Measurements from ENCODE around the gene LIN37. TPM values are rescaled to one million over a fixed set of nuclear protein-coding genes. Genes with fewer than 3 reads are reported as not detected.

Gene LIN37
- total and polyA plus RNA-seq, 2 of the 13 experiments (the other 11 are each of a cell fraction or from before 2014, with no cell fraction given): 6.3 to 8.7 TPM

DNA sequence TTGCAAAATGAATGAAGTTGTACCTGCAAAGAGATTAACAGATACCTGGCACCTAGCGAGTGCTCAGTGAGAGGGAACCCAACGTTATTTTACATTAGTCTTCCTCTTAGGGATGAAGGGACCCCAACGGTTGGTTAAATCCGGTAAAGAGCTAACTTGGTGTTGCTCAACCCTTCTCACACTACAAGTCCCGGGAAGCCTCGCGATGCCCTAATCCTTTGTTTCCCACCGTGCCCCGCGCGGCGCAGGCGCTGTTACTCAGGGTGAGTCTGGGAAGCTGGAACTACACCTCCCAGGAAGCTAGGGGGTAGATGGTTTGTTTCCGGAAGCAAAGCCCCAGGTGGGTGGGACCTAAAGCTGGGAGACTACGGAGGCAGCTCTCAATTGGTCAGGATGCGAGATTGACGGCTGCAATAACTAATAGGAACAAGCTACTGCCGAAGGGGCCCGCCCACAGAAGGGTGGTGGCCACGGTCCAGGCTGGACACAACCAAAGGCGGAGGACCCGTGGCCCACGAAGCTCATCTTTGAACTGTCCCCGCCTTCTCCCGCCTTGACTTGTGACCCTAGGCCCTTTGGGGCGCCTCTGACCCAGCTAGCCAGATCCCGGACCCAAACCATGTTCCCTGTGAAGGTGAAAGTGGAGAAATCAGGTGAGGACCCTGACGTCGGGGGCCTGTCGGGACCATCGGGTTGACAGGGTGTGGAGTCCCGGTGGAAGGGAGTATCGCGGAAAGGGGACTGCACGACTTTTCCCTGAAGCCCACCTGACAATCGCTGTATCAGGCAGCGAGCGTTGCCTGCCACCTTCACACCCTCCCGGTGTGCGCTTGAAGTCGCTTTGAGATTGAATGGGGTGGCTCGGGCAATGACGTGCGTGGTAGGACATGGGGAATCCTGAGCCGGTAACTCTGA is at the start of gene LIN37 (continued):
- TF ChIP-seq, protein P1, sequence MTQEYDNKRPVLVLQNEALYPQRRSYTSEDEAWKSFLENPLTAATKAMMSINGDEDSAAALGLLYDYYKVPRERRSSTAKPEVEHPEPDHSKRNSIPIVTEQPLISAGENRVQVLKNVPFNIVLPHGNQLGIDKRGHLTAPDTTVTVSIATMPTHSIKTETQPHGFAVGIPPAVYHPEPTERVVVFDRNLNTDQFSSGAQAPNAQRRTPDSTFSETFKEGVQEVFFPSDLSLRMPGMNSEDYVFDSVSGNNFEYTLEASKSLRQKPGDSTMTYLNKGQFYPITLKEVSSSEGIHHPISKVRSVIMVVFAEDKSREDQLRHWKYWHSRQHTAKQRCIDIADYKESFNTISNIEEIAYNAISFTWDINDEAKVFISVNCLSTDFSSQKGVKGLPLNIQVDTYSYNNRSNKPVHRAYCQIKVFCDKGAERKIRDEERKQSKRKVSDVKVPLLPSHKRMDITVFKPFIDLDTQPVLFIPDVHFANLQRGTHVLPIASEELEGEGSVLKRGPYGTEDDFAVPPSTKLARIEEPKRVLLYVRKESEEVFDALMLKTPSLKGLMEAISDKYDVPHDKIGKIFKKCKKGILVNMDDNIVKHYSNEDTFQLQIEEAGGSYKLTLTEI (CRISPR knock-in tag; conservative IDR thresholded peaks at IDR 0.05): no peak
- TF ChIP-seq KDM3A (CRISPR knock-in tag; IDR thresholded peaks at IDR 0.05; ENCODE audit: low read depth) (no peak), ZZZ3 (CRISPR knock-in tag; IDR thresholded peaks at IDR 0.05; ENCODE audit: borderline replicate concordance) (peak; percentile 73; the same call in 1 of the 2 replicates), MED8 (CRISPR knock-in tag; IDR thresholded peaks at IDR 0.05; ENCODE audit: insufficient replicate concordance) (no peak), ZNF121 (CRISPR knock-in tag; IDR thresholded peaks at IDR 0.05) (peak; percentile 96), ZFP36L2 (CRISPR knock-in tag; IDR thresholded peaks at IDR 0.05) (no peak), STAT5B (CRISPR knock-in tag; IDR thresholded peaks at IDR 0.05) (no peak), JUN (CRISPR knock-in tag; IDR thresholded peaks at IDR 0.05) (no peak)
- TF ChIP-seq, protein P2, sequence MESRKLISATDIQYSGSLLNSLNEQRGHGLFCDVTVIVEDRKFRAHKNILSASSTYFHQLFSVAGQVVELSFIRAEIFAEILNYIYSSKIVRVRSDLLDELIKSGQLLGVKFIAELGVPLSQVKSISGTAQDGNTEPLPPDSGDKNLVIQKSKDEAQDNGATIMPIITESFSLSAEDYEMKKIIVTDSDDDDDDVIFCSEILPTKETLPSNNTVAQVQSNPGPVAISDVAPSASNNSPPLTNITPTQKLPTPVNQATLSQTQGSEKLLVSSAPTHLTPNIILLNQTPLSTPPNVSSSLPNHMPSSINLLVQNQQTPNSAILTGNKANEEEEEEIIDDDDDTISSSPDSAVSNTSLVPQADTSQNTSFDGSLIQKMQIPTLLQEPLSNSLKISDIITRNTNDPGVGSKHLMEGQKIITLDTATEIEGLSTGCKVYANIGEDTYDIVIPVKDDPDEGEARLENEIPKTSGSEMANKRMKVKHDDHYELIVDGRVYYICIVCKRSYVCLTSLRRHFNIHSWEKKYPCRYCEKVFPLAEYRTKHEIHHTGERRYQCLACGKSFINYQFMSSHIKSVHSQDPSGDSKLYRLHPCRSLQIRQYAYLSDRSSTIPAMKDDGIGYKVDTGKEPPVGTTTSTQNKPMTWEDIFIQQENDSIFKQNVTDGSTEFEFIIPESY (CRISPR knock-in tag; IDR thresholded peaks at IDR 0.05): no peak
- TF ChIP-seq, protein P3, sequence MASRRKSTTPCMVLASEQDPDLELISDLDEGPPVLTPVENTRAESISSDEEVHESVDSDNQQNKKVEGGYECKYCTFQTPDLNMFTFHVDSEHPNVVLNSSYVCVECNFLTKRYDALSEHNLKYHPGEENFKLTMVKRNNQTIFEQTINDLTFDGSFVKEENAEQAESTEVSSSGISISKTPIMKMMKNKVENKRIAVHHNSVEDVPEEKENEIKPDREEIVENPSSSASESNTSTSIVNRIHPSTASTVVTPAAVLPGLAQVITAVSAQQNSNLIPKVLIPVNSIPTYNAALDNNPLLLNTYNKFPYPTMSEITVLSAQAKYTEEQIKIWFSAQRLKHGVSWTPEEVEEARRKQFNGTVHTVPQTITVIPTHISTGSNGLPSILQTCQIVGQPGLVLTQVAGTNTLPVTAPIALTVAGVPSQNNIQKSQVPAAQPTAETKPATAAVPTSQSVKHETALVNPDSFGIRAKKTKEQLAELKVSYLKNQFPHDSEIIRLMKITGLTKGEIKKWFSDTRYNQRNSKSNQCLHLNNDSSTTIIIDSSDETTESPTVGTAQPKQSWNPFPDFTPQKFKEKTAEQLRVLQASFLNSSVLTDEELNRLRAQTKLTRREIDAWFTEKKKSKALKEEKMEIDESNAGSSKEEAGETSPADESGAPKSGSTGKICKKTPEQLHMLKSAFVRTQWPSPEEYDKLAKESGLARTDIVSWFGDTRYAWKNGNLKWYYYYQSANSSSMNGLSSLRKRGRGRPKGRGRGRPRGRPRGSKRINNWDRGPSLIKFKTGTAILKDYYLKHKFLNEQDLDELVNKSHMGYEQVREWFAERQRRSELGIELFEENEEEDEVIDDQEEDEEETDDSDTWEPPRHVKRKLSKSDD (CRISPR knock-in tag; IDR thresholded peaks at IDR 0.05; ENCODE audit: low read depth): no peak
- TF ChIP-seq, protein P4, sequence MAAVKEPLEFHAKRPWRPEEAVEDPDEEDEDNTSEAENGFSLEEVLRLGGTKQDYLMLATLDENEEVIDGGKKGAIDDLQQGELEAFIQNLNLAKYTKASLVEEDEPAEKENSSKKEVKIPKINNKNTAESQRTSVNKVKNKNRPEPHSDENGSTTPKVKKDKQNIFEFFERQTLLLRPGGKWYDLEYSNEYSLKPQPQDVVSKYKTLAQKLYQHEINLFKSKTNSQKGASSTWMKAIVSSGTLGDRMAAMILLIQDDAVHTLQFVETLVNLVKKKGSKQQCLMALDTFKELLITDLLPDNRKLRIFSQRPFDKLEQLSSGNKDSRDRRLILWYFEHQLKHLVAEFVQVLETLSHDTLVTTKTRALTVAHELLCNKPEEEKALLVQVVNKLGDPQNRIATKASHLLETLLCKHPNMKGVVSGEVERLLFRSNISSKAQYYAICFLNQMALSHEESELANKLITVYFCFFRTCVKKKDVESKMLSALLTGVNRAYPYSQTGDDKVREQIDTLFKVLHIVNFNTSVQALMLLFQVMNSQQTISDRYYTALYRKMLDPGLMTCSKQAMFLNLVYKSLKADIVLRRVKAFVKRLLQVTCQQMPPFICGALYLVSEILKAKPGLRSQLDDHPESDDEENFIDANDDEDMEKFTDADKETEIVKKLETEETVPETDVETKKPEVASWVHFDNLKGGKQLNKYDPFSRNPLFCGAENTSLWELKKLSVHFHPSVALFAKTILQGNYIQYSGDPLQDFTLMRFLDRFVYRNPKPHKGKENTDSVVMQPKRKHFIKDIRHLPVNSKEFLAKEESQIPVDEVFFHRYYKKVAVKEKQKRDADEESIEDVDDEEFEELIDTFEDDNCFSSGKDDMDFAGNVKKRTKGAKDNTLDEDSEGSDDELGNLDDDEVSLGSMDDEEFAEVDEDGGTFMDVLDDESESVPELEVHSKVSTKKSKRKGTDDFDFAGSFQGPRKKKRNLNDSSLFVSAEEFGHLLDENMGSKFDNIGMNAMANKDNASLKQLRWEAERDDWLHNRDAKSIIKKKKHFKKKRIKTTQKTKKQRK (IDR thresholded peaks at IDR 0.05; ENCODE audit: low read length): peak; percentile 48; the same call in 1 of the 2 replicates
- TF ChIP-seq, protein P5, sequence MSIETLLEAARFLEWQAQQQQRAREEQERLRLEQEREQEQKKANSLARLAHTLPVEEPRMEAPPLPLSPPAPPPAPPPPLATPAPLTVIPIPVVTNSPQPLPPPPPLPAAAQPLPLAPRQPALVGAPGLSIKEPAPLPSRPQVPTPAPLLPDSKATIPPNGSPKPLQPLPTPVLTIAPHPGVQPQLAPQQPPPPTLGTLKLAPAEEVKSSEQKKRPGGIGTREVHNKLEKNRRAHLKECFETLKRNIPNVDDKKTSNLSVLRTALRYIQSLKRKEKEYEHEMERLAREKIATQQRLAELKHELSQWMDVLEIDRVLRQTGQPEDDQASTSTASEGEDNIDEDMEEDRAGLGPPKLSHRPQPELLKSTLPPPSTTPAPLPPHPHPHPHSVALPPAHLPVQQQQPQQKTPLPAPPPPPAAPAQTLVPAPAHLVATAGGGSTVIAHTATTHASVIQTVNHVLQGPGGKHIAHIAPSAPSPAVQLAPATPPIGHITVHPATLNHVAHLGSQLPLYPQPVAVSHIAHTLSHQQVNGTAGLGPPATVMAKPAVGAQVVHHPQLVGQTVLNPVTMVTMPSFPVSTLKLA (IDR thresholded peaks at IDR 0.05): peak; percentile 53; the same call in 1 of the 2 replicates
- TF ChIP-seq, protein P6, sequence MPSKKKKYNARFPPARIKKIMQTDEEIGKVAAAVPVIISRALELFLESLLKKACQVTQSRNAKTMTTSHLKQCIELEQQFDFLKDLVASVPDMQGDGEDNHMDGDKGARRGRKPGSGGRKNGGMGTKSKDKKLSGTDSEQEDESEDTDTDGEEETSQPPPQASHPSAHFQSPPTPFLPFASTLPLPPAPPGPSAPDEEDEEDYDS (CRISPR knock-in tag; IDR thresholded peaks at IDR 0.05): peak; percentile 85
- TF ChIP-seq, protein P7, sequence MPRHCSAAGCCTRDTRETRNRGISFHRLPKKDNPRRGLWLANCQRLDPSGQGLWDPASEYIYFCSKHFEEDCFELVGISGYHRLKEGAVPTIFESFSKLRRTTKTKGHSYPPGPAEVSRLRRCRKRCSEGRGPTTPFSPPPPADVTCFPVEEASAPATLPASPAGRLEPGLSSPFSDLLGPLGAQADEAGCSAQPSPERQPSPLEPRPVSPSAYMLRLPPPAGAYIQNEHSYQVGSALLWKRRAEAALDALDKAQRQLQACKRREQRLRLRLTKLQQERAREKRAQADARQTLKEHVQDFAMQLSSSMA (CRISPR knock-in tag; IDR thresholded peaks at IDR 0.05): no peak
